ENCODE measurements around the gene PBX4. TPM values are rescaled to one million over a fixed set of nuclear protein-coding genes. Genes with fewer than 3 reads are reported as not detected.
"Not testable (repeated sequence)": the region's sequence is repeated elsewhere in the genome, so short reads cannot be mapped to it uniquely, and the experiment has no call there.

Gene PBX4
- 19.4 and 21.8 TPM in 2 replicates for total RNA-seq

GRCh38 chr19:19618219-19619051 lies at the start of gene PBX4:
TSS of gene PBX4 (minus strand) at chr19:19618687. CDS start at chr19:19618629, 58 bp downstream.
- intact Hi-C loops (cut with micrococcal nuclease), result loop anchor here (1.0 to 10.0 kb wide), 10 partner anchors 10 to 282 kb away; partner anchors contain the start of genes ATP13A1, GMIP, LPAR2 and NDUFA13
- Mint-ChIP-seq H3K9me3 (no peaks in the 10 kb centered on the region), H3K4me1 (peaks cover 35% of the 10 kb centered on the region), H3K27ac (peak within 1 kb of the TSS; percentile 83), H3K36me3 (ENCODE audit: low read depth) (peaks cover 6% of the 10 kb centered on the region), H3K27me3 (no peaks in the 10 kb centered on the region), H3K4me3 (peak within 1 kb of the TSS; percentile 85)
- POLR2A ChIA-PET, result interaction anchor here (0.5 to 2.0 kb wide), 6 partner anchors 13 to 282 kb away, joined by 3 to 5 read pairs (median 4); partner anchors contain the start of gene ZNF93
- CTCF ChIA-PET, result no interaction called here
- DNase-seq (peak; percentile 98), ATAC-seq (ENCODE audit: low read depth) (peak; percentile 95)
- TF ChIP-seq CTCF (IDR thresholded peaks at IDR 0.05), result no peak

GRCh38 chr19:19665420-19665948 lies 47.0 kb upstream of the PBX4 start:
- CTCF ChIA-PET, result interaction anchor here (1.8 kb wide), 1 partner anchor 21 kb away, joined by 6 read pairs; the partner anchor contains the start of gene GMIP
- not testable (repeated sequence) for H3K9me3 Mint-ChIP-seq; H3K4me3 Mint-ChIP-seq; DNase-seq; H3K27me3 Mint-ChIP-seq; ATAC-seq (ENCODE audit: low read depth)
- POLR2A ChIA-PET, result interaction anchor here (0.5 to 3.4 kb wide), 6 partner anchors 67 to 1741 kb away, joined by 3 to 29 read pairs (median 5); partner anchors contain the start of gene ZNF506
- H3K36me3 Mint-ChIP-seq (ENCODE audit: low read depth), result peaks cover 21% of the 10 kb centered on the region
- peaks cover 58% of the 10 kb centered on the region for H3K4me1 Mint-ChIP-seq
- intact Hi-C loops (cut with micrococcal nuclease), result loop anchor here (10.0 kb wide), 1 partner anchor 601 kb away; the partner anchor contains the start of gene SLC25A42
- peak overlapping the region; percentile 50 for H3K27ac Mint-ChIP-seq

- POLR2A ChIA-PET, result interaction anchor here (0.5 to 4.0 kb wide), 37 partner anchors 14 to 1555 kb away, joined by 3 to 42 read pairs (median 3); partner anchors contain the start of genes GMIP, LPAR2, NDUFA13 and TSSK6
Measured at GRCh38 chr19:19663256-19664120, 45.0 kb upstream of the PBX4 start, which contains the start of gene ATP13A1. TSS of gene ATP13A1 (minus strand) at chr19:19663676. CDS start at chr19:19663666, 10 bp downstream.

GRCh38 chr19:19662871-19663255 lies 44.4 kb upstream of the PBX4 start:
- peaks cover 35% of the 10 kb centered on the region for H3K36me3 Mint-ChIP-seq (ENCODE audit: low read depth)
- ChIA-PET CTCF (interaction anchor here (1.6 kb wide), 1 partner anchor 19 kb away, joined by 4 read pairs; the partner anchor contains the start of gene GMIP), POLR2A (interaction anchor here (0.5 to 4.0 kb wide), 12 partner anchors 12 to 376 kb away, joined by 3 to 42 read pairs (median 6); partner anchors contain the start of genes LPAR2, ZNF14, ZNF253 and ZNF506)
- DNase-seq (no peak), ATAC-seq (ENCODE audit: low read depth) (no peak)
- peaks cover 42% of the 10 kb centered on the region for H3K4me1 Mint-ChIP-seq
- no peaks in the 10 kb centered on the region for H3K9me3 Mint-ChIP-seq
- H3K27me3 Mint-ChIP-seq, result no peaks in the 10 kb centered on the region
- H3K27ac Mint-ChIP-seq, result peak overlapping the region; percentile 90
- intact Hi-C loops (cut with micrococcal nuclease), result loop anchor here (1.0 to 10.0 kb wide), 12 partner anchors 20 to 598 kb away; partner anchors contain the start of genes BORCS8, GMIP, PBX4 and RFXANK
- TF ChIP-seq CTCF (IDR thresholded peaks at IDR 0.05), result no peak
- H3K4me3 Mint-ChIP-seq, result peak overlapping the region; percentile 87

More at GRCh38 chr19:19663256-19664120, 45.0 kb upstream of the PBX4 start, which contains the start of gene ATP13A1:
- Mint-ChIP-seq H3K27ac (peak within 1 kb of the TSS; percentile 98), H3K9me3 (no peaks in the 10 kb centered on the region), H3K27me3 (no peaks in the 10 kb centered on the region), H3K4me1 (peaks cover 44% of the 10 kb centered on the region), H3K36me3 (ENCODE audit: low read depth) (peaks cover 33% of the 10 kb centered on the region), H3K4me3 (peak within 1 kb of the TSS; percentile 92)
- intact Hi-C loops (cut with micrococcal nuclease), result loop anchor here (1.0 to 10.0 kb wide), 12 partner anchors 20 to 599 kb away; partner anchors contain the start of genes BORCS8, GMIP, PBX4 and RFXANK
- peak; percentile 90 for DNase-seq
- no peak for TF ChIP-seq CTCF (IDR thresholded peaks at IDR 0.05)
- CTCF ChIA-PET, result interaction anchor here (1.6 kb wide), 1 partner anchor 20 kb away, joined by 4 read pairs; the partner anchor contains the start of gene GMIP
- ATAC-seq (ENCODE audit: low read depth), result peak; percentile 78
